SU-DHL-6 (cell line): ENCODE data around the gene PIGK.

Source experiments
- EZH2phosphoT487 ChIP-seq: fragments of 200-600 bp; sonication (generic), shearing (Covaris generic); conservative IDR thresholded peaks from 2 replicates; pipeline ENCODE4 v1.6.1; 2018; ENCODE audit warnings: mild to moderate bottlenecking, antibody characterized with exemption, low read length, moderate library complexity, mixed read lengths
- TF ChIP-seq, protein P1 (sequence below): fragments of 200-600 bp; sonication (generic); IDR thresholded peaks from one replicate; pipeline ENCODE4 v1.5.1; 2017; ENCODE audit warnings: antibody characterized with exemption, mild to moderate bottlenecking, low read length, moderate library complexity; ENCODE audit not compliant: insufficient read depth, poor library complexity, severe bottlenecking

DNA sequence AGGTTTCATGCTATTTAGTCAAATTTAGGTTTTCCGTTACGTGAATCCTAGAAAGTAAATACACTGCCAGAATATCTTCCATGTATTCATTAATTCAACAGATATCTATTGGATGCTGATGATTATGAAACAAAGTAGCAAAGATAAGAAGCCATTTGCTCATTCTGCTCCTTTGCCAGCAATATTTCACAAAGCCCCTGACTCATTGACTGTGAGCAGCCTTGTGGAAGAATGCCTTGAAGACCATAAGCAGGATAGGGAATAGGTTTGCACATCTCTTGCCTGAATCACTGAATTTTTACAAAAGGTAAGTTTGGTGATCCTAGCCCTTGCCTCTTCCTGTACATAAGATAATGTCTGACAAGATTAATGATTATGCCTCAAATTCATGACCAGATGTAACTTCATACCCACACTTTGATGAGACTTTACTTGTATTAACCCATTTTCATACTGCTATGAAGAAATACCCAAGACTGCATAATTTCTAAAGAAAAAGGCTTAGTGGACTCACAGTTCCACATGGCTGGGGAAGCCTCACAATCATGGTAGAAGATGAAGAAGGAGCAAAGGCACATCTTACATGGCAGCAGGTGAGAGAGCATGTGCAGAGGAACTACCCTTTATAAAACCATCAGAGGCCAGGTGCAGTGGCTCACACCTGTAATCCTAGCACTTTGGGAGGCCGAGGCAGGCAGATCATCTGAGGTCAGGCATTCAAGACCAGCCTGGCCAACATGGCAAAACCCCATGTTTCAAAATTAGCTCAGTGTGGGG, 1.6 kb upstream of the PIGK start:
- TF ChIP-seq, protein P1, sequence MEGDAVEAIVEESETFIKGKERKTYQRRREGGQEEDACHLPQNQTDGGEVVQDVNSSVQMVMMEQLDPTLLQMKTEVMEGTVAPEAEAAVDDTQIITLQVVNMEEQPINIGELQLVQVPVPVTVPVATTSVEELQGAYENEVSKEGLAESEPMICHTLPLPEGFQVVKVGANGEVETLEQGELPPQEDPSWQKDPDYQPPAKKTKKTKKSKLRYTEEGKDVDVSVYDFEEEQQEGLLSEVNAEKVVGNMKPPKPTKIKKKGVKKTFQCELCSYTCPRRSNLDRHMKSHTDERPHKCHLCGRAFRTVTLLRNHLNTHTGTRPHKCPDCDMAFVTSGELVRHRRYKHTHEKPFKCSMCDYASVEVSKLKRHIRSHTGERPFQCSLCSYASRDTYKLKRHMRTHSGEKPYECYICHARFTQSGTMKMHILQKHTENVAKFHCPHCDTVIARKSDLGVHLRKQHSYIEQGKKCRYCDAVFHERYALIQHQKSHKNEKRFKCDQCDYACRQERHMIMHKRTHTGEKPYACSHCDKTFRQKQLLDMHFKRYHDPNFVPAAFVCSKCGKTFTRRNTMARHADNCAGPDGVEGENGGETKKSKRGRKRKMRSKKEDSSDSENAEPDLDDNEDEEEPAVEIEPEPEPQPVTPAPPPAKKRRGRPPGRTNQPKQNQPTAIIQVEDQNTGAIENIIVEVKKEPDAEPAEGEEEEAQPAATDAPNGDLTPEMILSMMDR: no peak
- TF ChIP-seq EZH2phosphoT487: no peak
